Ishikawa (cell line): ENCODE data around the gene SNX11.

ENCODE experiments used
- CEBPB ChIP-seq: IDR thresholded peaks from 2 replicates; pipeline ENCODE4 v1.6.1; 2012
- CREB1 ChIP-seq: IDR thresholded peaks from 2 replicates; pipeline ENCODE4 v1.6.1; 2012; ENCODE audit warnings: low read depth
- EGR1 ChIP-seq: IDR thresholded peaks from 2 replicates; pipeline ENCODE4 v1.6.1; 2012
- EP300 ChIP-seq: IDR thresholded peaks from 2 replicates; pipeline ENCODE4 v1.6.1; 2012; ENCODE audit warnings: borderline replicate concordance
- FOXM1 ChIP-seq: IDR thresholded peaks from 2 replicates; pipeline ENCODE4 v1.6.1; 2012; ENCODE audit warnings: low read depth, borderline replicate concordance
- NFIC ChIP-seq: IDR thresholded peaks from 2 replicates; pipeline ENCODE4 v1.6.1; 2012
- RAD21 ChIP-seq: IDR thresholded peaks from 2 replicates; pipeline ENCODE4 v1.6.1; 2012; ENCODE audit warnings: low read depth
- TAF1 ChIP-seq: IDR thresholded peaks from 2 replicates; pipeline ENCODE4 v1.6.1; 2012; ENCODE audit warnings: low read depth, mild to moderate bottlenecking
- TCF12 ChIP-seq: IDR thresholded peaks from 2 replicates; pipeline ENCODE4 v1.6.1; 2012; ENCODE audit warnings: low read depth
- TEAD4 ChIP-seq: IDR thresholded peaks from 2 replicates; pipeline ENCODE4 v1.6.1; 2012
- USF1 ChIP-seq: IDR thresholded peaks from 2 replicates; pipeline ENCODE4 v1.6.1; 2012
- YY1 ChIP-seq: IDR thresholded peaks from 2 replicates; pipeline ENCODE4 v1.6.1; 2012; ENCODE audit warnings: low read depth
- ZBTB7A ChIP-seq: IDR thresholded peaks from 2 replicates; pipeline ENCODE4 v1.6.1; 2012; ENCODE audit warnings: low read depth
- TF ChIP-seq, protein P1 (sequence below): IDR thresholded peaks from 2 replicates; pipeline ENCODE4 v1.6.1; 2012; ENCODE audit warnings: low read depth, mild to moderate bottlenecking
- TF ChIP-seq, protein P2 (sequence below): IDR thresholded peaks from 2 replicates; pipeline ENCODE4 v1.6.1; 2012

Gene SNX11, protein sequence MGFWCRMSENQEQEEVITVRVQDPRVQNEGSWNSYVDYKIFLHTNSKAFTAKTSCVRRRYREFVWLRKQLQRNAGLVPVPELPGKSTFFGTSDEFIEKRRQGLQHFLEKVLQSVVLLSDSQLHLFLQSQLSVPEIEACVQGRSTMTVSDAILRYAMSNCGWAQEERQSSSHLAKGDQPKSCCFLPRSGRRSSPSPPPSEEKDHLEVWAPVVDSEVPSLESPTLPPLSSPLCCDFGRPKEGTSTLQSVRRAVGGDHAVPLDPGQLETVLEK

DNA sequence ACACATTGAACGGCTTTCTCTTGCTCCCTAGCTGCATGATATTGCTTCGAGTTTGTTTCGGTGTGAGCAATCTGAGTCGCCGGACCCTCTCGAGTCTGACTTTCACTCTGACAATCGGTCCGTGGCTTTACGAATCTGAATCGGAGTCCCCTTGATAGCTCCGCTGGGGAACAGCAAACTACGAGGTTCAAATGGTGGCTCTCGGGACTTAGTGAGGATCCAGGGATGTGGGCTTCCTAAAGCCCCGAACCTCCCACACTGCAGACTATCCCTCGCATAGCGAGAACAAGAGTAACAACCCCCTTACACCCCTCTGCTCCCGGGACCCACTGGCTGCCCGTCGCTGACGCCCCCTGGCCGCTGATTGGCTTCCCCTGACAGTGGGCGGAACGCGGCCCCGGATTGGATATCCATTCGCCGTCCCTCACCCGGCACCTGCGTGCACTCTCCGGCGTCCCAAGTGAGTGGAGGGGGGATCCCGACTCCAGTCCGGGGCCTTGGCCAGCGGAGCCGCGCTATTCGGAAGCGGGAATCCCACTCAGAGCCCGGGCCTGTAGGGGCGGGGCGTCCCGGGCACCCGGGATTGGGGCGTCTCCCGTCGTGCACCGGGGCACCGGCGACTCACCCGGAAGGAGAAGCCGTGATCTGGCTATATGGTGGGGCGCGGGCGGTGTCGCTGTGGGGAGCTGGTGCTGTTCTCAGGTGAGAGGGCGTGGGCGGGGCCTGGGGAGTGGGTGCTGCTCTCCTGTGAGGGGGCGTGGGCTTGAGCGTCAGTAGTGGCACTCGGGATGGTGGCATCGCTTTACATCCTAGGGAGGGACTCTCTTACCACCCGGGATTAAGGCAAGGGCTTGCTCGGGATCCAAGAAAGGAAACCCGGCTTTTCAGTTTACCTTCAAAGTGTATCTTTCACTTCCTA lies at the start of gene SNX11:
Gene SNX11, plus strand, starts transcription at position 630 of the 919 bp plus-strand sequence. CDS start 4,278 bp downstream, outside the sequence.
- TF ChIP-seq EP300: peak; percentile 33; the same call in 1 of the 2 replicates
- TF ChIP-seq, protein P1, sequence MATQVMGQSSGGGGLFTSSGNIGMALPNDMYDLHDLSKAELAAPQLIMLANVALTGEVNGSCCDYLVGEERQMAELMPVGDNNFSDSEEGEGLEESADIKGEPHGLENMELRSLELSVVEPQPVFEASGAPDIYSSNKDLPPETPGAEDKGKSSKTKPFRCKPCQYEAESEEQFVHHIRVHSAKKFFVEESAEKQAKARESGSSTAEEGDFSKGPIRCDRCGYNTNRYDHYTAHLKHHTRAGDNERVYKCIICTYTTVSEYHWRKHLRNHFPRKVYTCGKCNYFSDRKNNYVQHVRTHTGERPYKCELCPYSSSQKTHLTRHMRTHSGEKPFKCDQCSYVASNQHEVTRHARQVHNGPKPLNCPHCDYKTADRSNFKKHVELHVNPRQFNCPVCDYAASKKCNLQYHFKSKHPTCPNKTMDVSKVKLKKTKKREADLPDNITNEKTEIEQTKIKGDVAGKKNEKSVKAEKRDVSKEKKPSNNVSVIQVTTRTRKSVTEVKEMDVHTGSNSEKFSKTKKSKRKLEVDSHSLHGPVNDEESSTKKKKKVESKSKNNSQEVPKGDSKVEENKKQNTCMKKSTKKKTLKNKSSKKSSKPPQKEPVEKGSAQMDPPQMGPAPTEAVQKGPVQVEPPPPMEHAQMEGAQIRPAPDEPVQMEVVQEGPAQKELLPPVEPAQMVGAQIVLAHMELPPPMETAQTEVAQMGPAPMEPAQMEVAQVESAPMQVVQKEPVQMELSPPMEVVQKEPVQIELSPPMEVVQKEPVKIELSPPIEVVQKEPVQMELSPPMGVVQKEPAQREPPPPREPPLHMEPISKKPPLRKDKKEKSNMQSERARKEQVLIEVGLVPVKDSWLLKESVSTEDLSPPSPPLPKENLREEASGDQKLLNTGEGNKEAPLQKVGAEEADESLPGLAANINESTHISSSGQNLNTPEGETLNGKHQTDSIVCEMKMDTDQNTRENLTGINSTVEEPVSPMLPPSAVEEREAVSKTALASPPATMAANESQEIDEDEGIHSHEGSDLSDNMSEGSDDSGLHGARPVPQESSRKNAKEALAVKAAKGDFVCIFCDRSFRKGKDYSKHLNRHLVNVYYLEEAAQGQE: no peak
- no peak for TF ChIP-seq CREB1
- TF ChIP-seq RAD21: no peak; the same call in 1 of the 2 replicates
- peak; percentile 94 for TF ChIP-seq EGR1
- peak; percentile 88 for TF ChIP-seq ZBTB7A
- TF ChIP-seq YY1: peak; percentile 54; the same call in 1 of the 2 replicates
- no peak for TF ChIP-seq CEBPB
- 0 out of 2 replicates have a peak, but pooled peaks have one; percentile 20 for TF ChIP-seq USF1
- TF ChIP-seq TCF12: peak; percentile 56
- 0 out of 2 replicates have a peak, but pooled peaks have one; percentile 34 for TF ChIP-seq FOXM1
- 0 out of 2 replicates have a peak, but pooled peaks have one; percentile 6 for TF ChIP-seq TEAD4
- TF ChIP-seq NFIC: no peak
- TF ChIP-seq TAF1: peak; percentile 57; the same call in 1 of the 2 replicates
- TF ChIP-seq, protein P2, sequence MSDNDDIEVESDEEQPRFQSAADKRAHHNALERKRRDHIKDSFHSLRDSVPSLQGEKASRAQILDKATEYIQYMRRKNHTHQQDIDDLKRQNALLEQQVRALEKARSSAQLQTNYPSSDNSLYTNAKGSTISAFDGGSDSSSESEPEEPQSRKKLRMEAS: peak; percentile 82

DNA sequence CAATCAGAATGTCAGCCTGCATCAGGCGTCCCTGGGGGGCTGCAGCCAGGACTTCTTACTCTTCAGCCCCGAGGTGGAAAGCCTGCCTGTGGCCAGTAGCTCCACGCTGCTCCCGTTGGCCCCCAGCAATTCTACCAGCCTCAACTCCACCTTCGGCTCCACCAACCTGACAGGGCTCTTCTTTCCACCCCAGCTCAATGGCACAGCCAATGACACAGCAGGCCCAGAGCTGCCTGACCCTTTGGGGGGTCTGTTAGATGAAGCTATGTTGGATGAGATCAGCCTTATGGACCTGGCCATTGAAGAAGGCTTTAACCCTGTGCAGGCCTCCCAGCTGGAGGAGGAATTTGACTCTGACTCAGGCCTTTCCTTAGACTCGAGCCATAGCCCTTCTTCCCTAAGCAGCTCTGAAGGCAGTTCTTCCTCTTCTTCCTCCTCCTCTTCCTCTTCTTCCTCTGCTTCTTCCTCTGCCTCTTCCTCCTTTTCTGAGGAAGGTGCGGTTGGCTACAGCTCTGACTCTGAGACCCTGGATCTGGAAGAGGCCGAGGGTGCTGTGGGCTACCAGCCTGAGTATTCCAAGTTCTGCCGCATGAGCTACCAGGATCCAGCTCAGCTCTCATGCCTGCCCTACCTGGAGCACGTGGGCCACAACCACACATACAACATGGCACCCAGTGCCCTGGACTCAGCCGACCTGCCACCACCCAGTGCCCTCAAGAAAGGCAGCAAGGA lies 49.0 kb upstream of the SNX11 start:
- no peak for TF ChIP-seq RAD21
- TF ChIP-seq EGR1: no peak
- no peak for TF ChIP-seq CEBPB
- no peak for TF ChIP-seq TEAD4
- TF ChIP-seq YY1: no peak
- TF ChIP-seq, protein P1: no peak
- no peak for TF ChIP-seq FOXM1
- TF ChIP-seq CREB1: no peak
- no peak for TF ChIP-seq TCF12
- no peak for TF ChIP-seq USF1
- TF ChIP-seq EP300: no peak
- TF ChIP-seq, protein P2: no peak
- no peak for TF ChIP-seq TAF1
- TF ChIP-seq NFIC: no peak
- TF ChIP-seq ZBTB7A: no peak

- TF ChIP-seq RAD21: no peak
- TF ChIP-seq TAF1: no peak
- TF ChIP-seq CEBPB: no peak
- TF ChIP-seq ZBTB7A: no peak
- TF ChIP-seq CREB1: no peak
- no peak for TF ChIP-seq EP300
- TF ChIP-seq, protein P2: no peak
- no peak for TF ChIP-seq EGR1
- no peak for TF ChIP-seq FOXM1
- TF ChIP-seq TCF12: no peak
- no peak for TF ChIP-seq NFIC
These were observed 48.4 kb upstream of the SNX11 start for GRCh38 chr17:48059125-48059668.

GRCh38 chr17:48060249-48060648 lies 47.3 kb upstream of the SNX11 start:
- no peak for TF ChIP-seq RAD21
